Measurements from ENCODE around the gene TMEM163.

DNA sequence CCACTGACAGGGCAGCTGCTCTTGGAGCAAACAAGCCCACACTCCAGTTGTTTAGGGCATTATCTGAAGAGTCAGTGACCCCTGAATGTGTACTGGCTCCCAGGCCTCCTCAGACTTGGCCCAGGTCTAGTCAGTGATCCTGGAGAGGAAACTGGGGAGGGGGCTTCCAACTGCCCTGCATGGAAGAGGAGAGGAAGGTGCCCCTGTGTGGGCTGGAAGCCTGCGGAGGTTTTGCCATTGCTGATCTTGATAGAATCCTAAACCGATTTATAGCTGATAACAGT, 267.5 kb downstream of the TMEM163 start:
- TF ChIP-seq CTCF (IDR thresholded peaks at IDR 0.05): no peak
- TF ChIP-seq POLR2A (IDR thresholded peaks at IDR 0.05): no peak

Measured in body of pancreas (tissue), 4 donors.